Heart left ventricle (tissue), 16 donors: Measurements from ENCODE around the gene WTAP. TPM values are rescaled to one million over a fixed set of nuclear protein-coding genes. Genes with fewer than 3 reads are reported as not detected.
"Not testable (repeated sequence)": the region's sequence is repeated elsewhere in the genome, so short reads cannot be mapped to it uniquely, and the experiment has no call there.

Source experiments
- ATAC-seq, 4 donors: fragments of 200-7000 bp; cut with Tn5 transposase; one replicate each; pipeline ENCODE4 v1.9.1; 2020 to 2022; ENCODE audit warnings: moderate library complexity in 4 of 4, mild to moderate bottlenecking in 3 of 4, moderate number of reproducible peaks in 1 of 4
- DNase-seq, 5 donors: peaks; one replicate each; pipeline ENCODE4 v3.0.0-alpha.2; 2020
- H3K27ac ChIP-seq, 12 donors: fragments of 200-600 bp; sonication (generic) in 4 of 12; one replicate each; pipeline versions ENCODE4 v1.5.0 to v1.8.0; 2016 to 2022; ENCODE audit warnings: mild to moderate bottlenecking in 2 of 12
- H3K27me3 ChIP-seq, 9 donors: fragments of 200-600 bp; sonication (generic) in 2 of 9; one replicate each; pipeline versions ENCODE4 v1.5.1 to v1.8.0; 2016 to 2022; ENCODE audit warnings: mild to moderate bottlenecking in 3 of 9
- H3K36me3 ChIP-seq, 9 donors: fragments of 200-600 bp; sonication (generic) in 2 of 9; one replicate each; pipeline versions ENCODE4 v1.5.0 to v1.8.0; 2018 to 2022; ENCODE audit warnings: mild to moderate bottlenecking in 2 of 9
- H3K4me1 ChIP-seq, 12 donors: fragments of 200-600 bp; sonication (generic) in 4 of 12; one replicate each; pipeline versions ENCODE4 v1.5.0 to v1.8.0; 2016 to 2022; ENCODE audit warnings: mild to moderate bottlenecking in 3 of 12
- H3K4me3 ChIP-seq, 12 donors: fragments of 200-600 bp; sonication (generic) in 4 of 12; one replicate each; pipeline versions ENCODE4 v1.5.0 to v1.8.0; 2017 to 2022; ENCODE audit warnings: mild to moderate bottlenecking in 9 of 12, moderate library complexity in 4 of 12
- H3K9me3 ChIP-seq, 12 donors: fragments of 200-600 bp; sonication (generic) in 4 of 12; one replicate each; pipeline versions ENCODE4 v1.5.0 to v1.8.0; 2016 to 2022; ENCODE audit warnings: mild to moderate bottlenecking in 1 of 12
- CTCF ChIP-seq, 12 donors: fragments of 200-600 bp; sonication (generic) in 4 of 12; IDR thresholded peaks; one replicate each; pipeline versions ENCODE4 v1.5.0 to v1.8.0; 2018 to 2022; ENCODE audit warnings: antibody characterized with exemption in 12 of 12, mild to moderate bottlenecking in 5 of 12
- POLR2A ChIP-seq, 2 donors: fragments of 450-650 bp; IDR thresholded peaks; one replicate each; pipeline ENCODE4 v1.6.1; 2017; ENCODE audit warnings: antibody characterized with exemption in 2 of 2, mild to moderate bottlenecking in 2 of 2, moderate library complexity in 2 of 2
- WGBS, 4 donors: extraction: QIAGEN DNeasy Blood & Tissue Kit in 2 of 4; methylation state at CpG; one replicate each; pipeline versions ENCODE4 v1.1.5 to v1.1.7; 2013 to 2018; 5-methylcytosine and 5-hydroxymethylcytosine counted together
- intact Hi-C, 10 donors: fragments of 100-400 bp; cut with DNase I; formaldehyde crosslinking; loops; one replicate each; pipeline versions ENCODE4 v1.11.1 to v1.14.2; 2022
- polyA plus RNA-seq, 2 donors: library from polyadenylated mRNA; stranded (reverse); fragments of 200-250 nt; gene quantifications; one replicate each; pipeline ENCODE4 v1.2.3, GENCODE V29; 2013
- total RNA-seq, 9 donors: library from RNA; depleted of rRNA in 2 of 9; stranded (reverse); fragments of >200 nt in 2 of 9; fragmentation: NEBNext Ultra II Directional in 3 of 9; extraction: Animal tissue kit (Norgen Biotek cat#: 25700) in 3 of 9; gene quantifications; one replicate each; pipeline versions ENCODE4 v1.1.0 to v1.2.4, GENCODE V29; 2016 to 2023
- donor health status: ischemic (EF 13 %, LVEDD 7.1; RV severe dilation, severe dysfunction).
- donor health status: healthy with polysubstance abuse.
- donor health status: DM: no; HTN: yes; CAD: no.
- donor health status: DM: no; HTN: no; CAD: no.
- donor health status: ischemic (EF 25% LVEDD 6.9; RV normal size, moderate dysfunction).
- donor health status: ischemic (EF 25% LVEDD 5.7; RV mildly dilated, moderate dysfunction).
- donor health status: healthy.
- donor health status: DM: yes; HTN: yes; CAD: no.
- donor health status: ischemic (EF 35%, LVEDD 5.7; RV mildly dilated, moderate dysfunction).
- donor health status: nonischemic (EF 11% LVEDD 7.7; RV severe dilation, severe dysfunction).
- donor health status: DM: yes; HTN: yes; CAD: no.
- donor health status: PGD.
- donor health status: ischemic (EF 29% LVEDD 5.4; RV normal size, mild dysfunction).
- donor health status: nonischemic (EF 23%, LVEDD 6.1; RV moderate dilation, normal function).

Gene WTAP
- total and polyA plus RNA-seq, 11 donors, result 30.7 to 75.3 (median 48.2) TPM

- no peaks in the 10 kb centered on the region for H3K9me3 ChIP-seq
- DNase-seq (no peak), ATAC-seq (no peak)
- intact Hi-C loops, result no loop called here
- no peaks in the 10 kb centered on the region for H3K27me3 ChIP-seq
- no peak for TF ChIP-seq POLR2A (IDR thresholded peaks at IDR 0.05)
- TF ChIP-seq CTCF (IDR thresholded peaks at IDR 0.05), result no peak
- H3K4me1 ChIP-seq, result peaks cover 0 to 22% (median 10%) of the 10 kb centered on the region in 12 donors
- H3K4me3 ChIP-seq, result no peak overlapping the region
- H3K27ac ChIP-seq, result no peak overlapping the region
- H3K36me3 ChIP-seq, result peaks cover 0 to 8% (median 0%) of the 10 kb centered on the region in 9 donors
Observed at GRCh38 chr6:159722655-159723054, 4.7 kb upstream of the WTAP start.

GRCh38 chr6:159723259-159723658, 4.0 kb upstream of the WTAP start:
- Histone ChIP-seq H3K27ac (no peak overlapping the region), H3K27me3 (no peaks in the 10 kb centered on the region), H3K36me3 (peaks cover 0 to 8% (median 0%) of the 10 kb centered on the region in 9 donors), H3K4me1 (peaks cover 0 to 16% (median 10%) of the 10 kb centered on the region in 12 donors), H3K4me3 (no peak overlapping the region), H3K9me3 (no peaks in the 10 kb centered on the region)
- ATAC-seq (no peak), DNase-seq (no peak)
- WGBS, 4 donors, result 95 to 100% (median 97%) methylated on average over 2 of the region's 2 CpGs
- intact Hi-C loops, result no loop called here
- TF ChIP-seq POLR2A (IDR thresholded peaks at IDR 0.05), result no peak
- no peak for TF ChIP-seq CTCF (IDR thresholded peaks at IDR 0.05)

- Histone ChIP-seq H3K9me3 (no peaks in the 10 kb centered on the region), H3K27ac (no peak overlapping the region), H3K4me3 (no peak overlapping the region), H3K27me3 (no peaks in the 10 kb centered on the region), H3K4me1 (peaks cover 0 to 29% (median 24%) of the 10 kb centered on the region in 12 donors), H3K36me3 (peaks cover 0 to 8% (median 0%) of the 10 kb centered on the region in 9 donors)
- ATAC-seq (no peak), DNase-seq (no peak)
- intact Hi-C loops, result loop anchor here in 7 of 10 donors (5.0 kb wide), 4 partner anchors 32 to 68 kb away; partner anchors contain the start of genes TCP1 (in 4 of the 7), ACAT2 (in 1 of the 7), MRPL18 (in 1 of the 7) and SOD2 (in 1 of the 7)
- 92 to 94% (median 93%) methylated on average over 4 of the region's 4 CpGs for WGBS, 4 donors
- TF ChIP-seq CTCF (IDR thresholded peaks at IDR 0.05) (no peak), POLR2A (IDR thresholded peaks at IDR 0.05) (no peak)
Observed at GRCh38 chr6:159724778-159725177, 2.5 kb upstream of the WTAP start.

GRCh38 chr6:159725208-159725607, 2.1 kb upstream of the WTAP start:
- not testable (repeated sequence) for H3K27me3 ChIP-seq, H3K9me3 ChIP-seq, ATAC-seq, H3K36me3 ChIP-seq, DNase-seq, H3K27ac ChIP-seq, H3K4me3 ChIP-seq
- peaks cover 0 to 34% (median 29%) of the 10 kb centered on the region in 12 donors for H3K4me1 ChIP-seq
- WGBS, 4 donors, result 88 to 99% (median 95%) methylated on average over 3 of the region's 3 CpGs
- intact Hi-C loops, result loop anchor here in 7 of 10 donors (5.0 kb wide), 4 partner anchors 33 to 67 kb away; partner anchors contain the start of genes TCP1 (in 4 of the 7), ACAT2 (in 1 of the 7), MRPL18 (in 1 of the 7) and SOD2 (in 1 of the 7)
